HG02973 (cell line): ENCODE measurements around the gene COL19A1.
A peak's percentile ranks its signal among the peaks of the same experiment; 100 is the strongest.
"Not testable (repeated sequence)": the region's sequence is repeated elsewhere in the genome, so short reads cannot be mapped to it uniquely, and the experiment has no call there.

Source experiments
- ATAC-seq: cut with Tn5 transposase; IDR thresholded peaks from one replicate; pipeline ENCODE4 v1.9.1; 2021; ENCODE audit warnings: moderate library complexity; ENCODE audit not compliant: unreplicated experiment

COL19A1 gene

GRCh38 chr6:69894578-69895347 is 28.4 kb downstream of the COL19A1 start:
- peak; percentile 70 for ATAC-seq

GRCh38 chr6:69895396-69895795 is 29.0 kb downstream of the COL19A1 start:
- ATAC-seq: peak; percentile 19

GRCh38 chr6:69900869-69901268 is 34.5 kb downstream of the COL19A1 start:
- ATAC-seq: no peak

GRCh38 chr6:69901361-69901760 is 35.0 kb downstream of the COL19A1 start:
- no peak for ATAC-seq

- ATAC-seq: no peak
Observed at GRCh38 chr6:69907981-69908498, 41.7 kb downstream of the COL19A1 start.

- no peak for ATAC-seq
Observed at GRCh38 chr6:69913361-69913760, 47.0 kb downstream of the COL19A1 start.

GRCh38 chr6:69914015-69914485 is 47.7 kb downstream of the COL19A1 start:
- ATAC-seq: no peak

GRCh38 chr6:69915346-69915745 is 49.0 kb downstream of the COL19A1 start:
- ATAC-seq: no peak

- ATAC-seq: peak; percentile 91
Observed at GRCh38 chr6:69917834-69918233, 51.5 kb downstream of the COL19A1 start.

- ATAC-seq: no peak
Observed at GRCh38 chr6:69918813-69919475, 52.6 kb downstream of the COL19A1 start.

GRCh38 chr6:69921066-69921465 is 54.7 kb downstream of the COL19A1 start:
- ATAC-seq: not testable (repeated sequence)

GRCh38 chr6:69921611-69922010 is 55.3 kb downstream of the COL19A1 start:
- not testable (repeated sequence) for ATAC-seq

- no peak for ATAC-seq
Observed at GRCh38 chr6:69926745-69927144, 60.4 kb downstream of the COL19A1 start.

- no peak for ATAC-seq
Observed at GRCh38 chr6:69933239-69933638, 66.9 kb downstream of the COL19A1 start.

- ATAC-seq: no peak
Observed at GRCh38 chr6:69935079-69935478, 68.7 kb downstream of the COL19A1 start.

GRCh38 chr6:69936674-69937363 is 70.5 kb downstream of the COL19A1 start:
- no peak for ATAC-seq

- ATAC-seq: no peak
Observed at GRCh38 chr6:69937402-69938136, 71.2 kb downstream of the COL19A1 start.

GRCh38 chr6:69942485-69942884 is 76.1 kb downstream of the COL19A1 start:
- no peak for ATAC-seq

GRCh38 chr6:69945192-69945591 is 78.8 kb downstream of the COL19A1 start:
- ATAC-seq: no peak

- no peak for ATAC-seq
Observed at GRCh38 chr6:69948479-69949114, 82.2 kb downstream of the COL19A1 start.
